Spleen (tissue), 7 donors: ENCODE data around the gene DPT.

ENCODE experiments used
- CTCF ChIP-seq, 11 experiments: fragments of 200-600 bp in 7 of 11; fragments of 450-650 bp in 4 of 11; sonication (generic) in 4 of 11; IDR thresholded peaks in 8 of 11; conservative IDR thresholded peaks in 3 of 11; 1 replicate in 7 of 11; 2 replicates in 4 of 11; pipeline versions ENCODE4 v1.4.0 to v1.8.0; 2016 to 2021; ENCODE audit warnings: antibody characterized with exemption in 11 of 11, inconsistent platforms in 4 of 11, mild to moderate bottlenecking in 1 of 11
- POLR2AphosphoS5 ChIP-seq, 3 donors: sonication (generic); formaldehyde crosslinking; IDR thresholded peaks; one replicate each; pipeline ENCODE4 v1.5.1; 2017; ENCODE audit warnings: antibody characterized with exemption in 3 of 3
- donor health status: DM: no; HTN: no; CAD: no; lungs with moderate emphysema.
- donor health status: DM: no; HTN: no; CAD: no.
- donor health status: DM: no; HTN: no; CAD: no.

DNA sequence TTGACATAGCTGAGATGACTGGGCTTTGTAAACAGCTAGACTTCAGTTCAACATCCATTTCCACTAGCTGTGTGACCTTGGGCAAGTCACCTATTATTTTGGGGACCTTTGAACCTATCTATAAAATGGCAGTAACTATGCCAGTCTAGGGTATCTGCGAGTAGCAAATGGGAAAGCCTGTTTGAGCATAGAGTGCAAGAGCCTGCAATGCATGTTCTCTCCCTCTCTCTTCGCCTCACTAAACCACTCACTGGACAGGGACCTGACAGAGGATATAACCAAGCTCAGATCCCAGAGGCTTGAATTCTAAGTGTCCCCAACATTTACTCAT is 39.7 kb downstream of the DPT start:
- no peak for TF ChIP-seq CTCF (IDR thresholded peaks at IDR 0.05 in 8 of 11, conservative IDR thresholded peaks at IDR 0.05 in 3 of 11)
- no peak for TF ChIP-seq POLR2AphosphoS5 (IDR thresholded peaks at IDR 0.05)
